Bronchial epithelial cell (primary cell): ENCODE data around the gene C2orf76. TPM values are rescaled to one million over a fixed set of nuclear protein-coding genes. Genes with fewer than 3 reads are reported as not detected.
A peak's percentile ranks its signal among the peaks of the same experiment; 100 is the strongest.

Source experiments
- DNase-seq: peaks from one replicate; pipeline ENCODE4 v3.0.0-alpha.2; 2010; ENCODE audit warnings: low read depth
- FAIRE-seq: peaks from 2 replicates; lab custom pipeline; 2011; peaks lifted over from hg19 to GRCh38; lab: Jason Lieb, UNC
- H3K27me3 ChIP-seq: 2 replicates; pipeline ENCODE4 v1.5.1; 2011; ENCODE audit warnings: low read length; ENCODE audit not compliant: control insufficient read depth, insufficient read depth
- H3K36me3 ChIP-seq: 2 replicates; pipeline ENCODE4 v1.5.1; 2011; ENCODE audit warnings: low read length; ENCODE audit not compliant: control insufficient read depth, insufficient read depth
- H3K4me3 ChIP-seq: 2 replicates; pipeline ENCODE4 v1.5.1; 2011; ENCODE audit warnings: mild to moderate bottlenecking, low read depth, low read length, control low read depth
- total RNA-seq: library from RNA; depleted of rRNA; stranded (reverse); fragments of >200 nt; gene quantifications from 2 replicates; pipeline ENCODE4 v1.2.1, GENCODE V29; 2014
- TF ChIP-seq, protein P1 (sequence below): IDR thresholded peaks from 2 replicates; pipeline ENCODE4 v1.5.1; 2011; ENCODE audit warnings: mild to moderate bottlenecking, moderate library complexity, low read length, control low read depth, inconsistent platforms; ENCODE audit not compliant: insufficient read depth, severe bottlenecking

Gene C2orf76
- total RNA-seq, 1 donor from 2014 or later = 4.7 TPM

DNA sequence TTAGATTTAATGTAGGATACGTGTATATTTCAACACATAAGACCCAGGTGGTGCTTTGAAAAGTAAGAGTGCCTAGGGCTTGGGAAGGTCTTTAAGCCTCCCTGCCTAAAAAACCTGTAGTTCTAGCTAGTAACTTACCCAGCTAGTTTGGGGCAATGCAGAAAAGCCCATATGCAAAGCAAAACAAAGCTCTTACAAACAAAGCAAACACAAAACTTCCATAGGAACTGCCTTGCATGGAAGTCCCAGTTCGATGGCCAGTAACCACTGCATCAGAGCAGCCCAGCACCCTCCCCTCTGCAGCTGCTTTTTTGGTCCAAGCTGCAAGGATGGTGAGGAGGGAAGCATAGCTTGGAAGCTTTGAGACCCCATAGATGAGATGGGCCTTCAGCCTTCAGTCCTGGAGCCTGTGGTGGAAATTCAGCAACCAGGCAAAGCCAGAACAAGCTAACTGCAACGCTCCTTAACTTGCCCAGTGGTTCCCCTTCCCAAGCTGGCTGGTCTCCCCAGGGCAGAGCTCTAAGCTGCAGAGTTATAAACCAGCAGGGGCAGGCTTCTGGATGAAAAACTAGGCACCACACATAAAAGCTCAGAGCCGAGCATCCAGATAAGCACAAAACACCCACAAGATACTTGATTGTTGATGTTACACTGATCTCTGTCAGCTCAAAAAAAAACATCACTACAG lies 16.2 kb downstream of the C2orf76 start:
- FAIRE-seq (no peak), DNase-seq (peak; percentile 24)
- no peaks in the 10 kb centered on the region for H3K27me3 ChIP-seq
- TF ChIP-seq, protein P1, sequence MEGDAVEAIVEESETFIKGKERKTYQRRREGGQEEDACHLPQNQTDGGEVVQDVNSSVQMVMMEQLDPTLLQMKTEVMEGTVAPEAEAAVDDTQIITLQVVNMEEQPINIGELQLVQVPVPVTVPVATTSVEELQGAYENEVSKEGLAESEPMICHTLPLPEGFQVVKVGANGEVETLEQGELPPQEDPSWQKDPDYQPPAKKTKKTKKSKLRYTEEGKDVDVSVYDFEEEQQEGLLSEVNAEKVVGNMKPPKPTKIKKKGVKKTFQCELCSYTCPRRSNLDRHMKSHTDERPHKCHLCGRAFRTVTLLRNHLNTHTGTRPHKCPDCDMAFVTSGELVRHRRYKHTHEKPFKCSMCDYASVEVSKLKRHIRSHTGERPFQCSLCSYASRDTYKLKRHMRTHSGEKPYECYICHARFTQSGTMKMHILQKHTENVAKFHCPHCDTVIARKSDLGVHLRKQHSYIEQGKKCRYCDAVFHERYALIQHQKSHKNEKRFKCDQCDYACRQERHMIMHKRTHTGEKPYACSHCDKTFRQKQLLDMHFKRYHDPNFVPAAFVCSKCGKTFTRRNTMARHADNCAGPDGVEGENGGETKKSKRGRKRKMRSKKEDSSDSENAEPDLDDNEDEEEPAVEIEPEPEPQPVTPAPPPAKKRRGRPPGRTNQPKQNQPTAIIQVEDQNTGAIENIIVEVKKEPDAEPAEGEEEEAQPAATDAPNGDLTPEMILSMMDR = no peak
- H3K4me3 ChIP-seq = no peak overlapping the region
- no peaks in the 10 kb centered on the region for H3K36me3 ChIP-seq

DNA sequence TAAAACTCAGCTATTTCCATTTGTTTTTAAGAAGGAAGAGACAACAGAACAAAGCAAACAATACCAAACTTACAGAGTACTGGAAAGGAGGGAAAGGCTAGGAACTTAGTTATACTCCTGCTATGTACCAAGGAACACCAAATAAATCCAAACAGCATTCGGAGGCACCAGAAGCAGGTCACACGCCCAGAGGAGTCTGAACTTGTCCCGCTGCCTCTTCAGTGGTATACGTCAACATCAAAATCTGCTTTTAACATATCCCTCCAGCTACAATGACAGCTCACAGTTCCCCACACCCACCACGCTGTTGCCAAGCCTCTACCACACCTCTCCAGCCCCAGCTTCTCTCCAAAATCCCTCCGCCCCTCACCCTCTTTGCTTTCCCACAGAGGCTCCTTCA lies 17.3 kb downstream of the C2orf76 start:
- no peak for FAIRE-seq
- Histone ChIP-seq H3K4me3 (no peak overlapping the region), H3K27me3 (no peaks in the 10 kb centered on the region), H3K36me3 (no peaks in the 10 kb centered on the region)
- peak; percentile 83 for DNase-seq
- TF ChIP-seq, protein P1 = no peak

GRCh38 chr2:119341684-119342083 lies 24.9 kb downstream of the C2orf76 start:
- Histone ChIP-seq H3K36me3 (no peaks in the 10 kb centered on the region), H3K4me3 (no peak overlapping the region), H3K27me3 (no peaks in the 10 kb centered on the region)
- DNase-seq (no peak), FAIRE-seq (no peak)
- TF ChIP-seq, protein P1 = no peak

GRCh38 chr2:119339562-119339923 lies 27.1 kb downstream of the C2orf76 start:
- Histone ChIP-seq H3K27me3 (no peaks in the 10 kb centered on the region), H3K4me3 (no peak overlapping the region), H3K36me3 (no peaks in the 10 kb centered on the region)
- no peak for FAIRE-seq
- TF ChIP-seq, protein P1 = no peak
- no peak for DNase-seq

- no peak for FAIRE-seq
- no peak overlapping the region for H3K4me3 ChIP-seq
- TF ChIP-seq, protein P1 = no peak
- no peaks in the 10 kb centered on the region for H3K36me3 ChIP-seq
- no peak for DNase-seq
- H3K27me3 ChIP-seq = no peaks in the 10 kb centered on the region
Measured at GRCh38 chr2:119338826-119339561, 27.6 kb downstream of the C2orf76 start.
